ENCODE data around the gene ALPP.
"Not testable (repeated sequence)": the region's sequence is repeated elsewhere in the genome, so short reads cannot be mapped to it uniquely, and the experiment has no call there.

The ALPP gene

DNA sequence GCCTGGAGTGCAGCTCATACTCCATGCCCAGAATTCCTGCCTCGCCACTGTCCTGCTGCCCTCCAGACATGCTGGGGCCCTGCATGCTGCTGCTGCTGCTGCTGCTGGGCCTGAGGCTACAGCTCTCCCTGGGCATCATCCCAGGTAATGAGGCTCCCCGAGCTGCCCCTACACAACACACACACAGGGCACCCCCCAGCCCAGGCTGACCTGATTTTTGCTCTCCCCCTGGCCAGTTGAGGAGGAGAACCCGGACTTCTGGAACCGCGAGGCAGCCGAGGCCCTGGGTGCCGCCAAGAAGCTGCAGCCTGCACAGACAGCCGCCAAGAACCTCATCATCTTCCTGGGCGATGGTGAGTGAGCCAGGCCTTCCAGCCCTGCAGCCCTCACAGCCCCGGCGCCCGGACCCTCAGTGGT lies at the start of gene ALPP:
Gene ALPP (plus strand): TSS at position 17 of the 417 bp plus-strand sequence. CDS start 52 bp downstream, at position 69.
- DNase-seq (ENCODE audit: low spot score); H3K4me1 Mint-ChIP-seq (ENCODE audit: low read depth); H3K9me3 Mint-ChIP-seq; H3K4me3 Mint-ChIP-seq; H3K27me3 Mint-ChIP-seq (ENCODE audit: low read depth); H3K36me3 Mint-ChIP-seq (ENCODE audit: low read depth); H3K27ac Mint-ChIP-seq: not testable (repeated sequence)

DNA sequence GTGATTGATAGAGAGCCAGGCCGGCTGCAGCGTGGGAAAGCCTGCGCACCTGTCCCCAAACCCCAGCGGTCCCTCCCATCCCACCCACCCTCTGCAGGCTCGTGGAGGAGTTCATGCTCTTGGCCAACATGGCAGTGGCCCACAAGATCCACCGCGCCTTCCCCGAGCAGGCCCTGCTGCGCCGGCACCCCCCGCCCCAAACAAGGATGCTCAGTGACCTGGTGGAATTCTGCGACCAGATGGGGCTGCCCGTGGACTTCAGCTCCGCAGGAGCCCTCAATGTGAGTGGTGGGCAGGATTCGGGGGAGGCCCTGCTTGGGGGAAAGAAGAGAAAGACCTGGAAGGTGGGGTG lies 48.9 kb upstream of the ALPP start:
- Mint-ChIP-seq H3K4me3 (no peak overlapping the region), H3K27ac (no peak overlapping the region), H3K9me3 (no peaks in the 10 kb centered on the region), H3K4me1 (ENCODE audit: low read depth) (peaks cover 6% of the 10 kb centered on the region), H3K27me3 (ENCODE audit: low read depth) (no peaks in the 10 kb centered on the region), H3K36me3 (ENCODE audit: low read depth) (no peaks in the 10 kb centered on the region)
- DNase-seq (ENCODE audit: low spot score): no peak

DNA sequence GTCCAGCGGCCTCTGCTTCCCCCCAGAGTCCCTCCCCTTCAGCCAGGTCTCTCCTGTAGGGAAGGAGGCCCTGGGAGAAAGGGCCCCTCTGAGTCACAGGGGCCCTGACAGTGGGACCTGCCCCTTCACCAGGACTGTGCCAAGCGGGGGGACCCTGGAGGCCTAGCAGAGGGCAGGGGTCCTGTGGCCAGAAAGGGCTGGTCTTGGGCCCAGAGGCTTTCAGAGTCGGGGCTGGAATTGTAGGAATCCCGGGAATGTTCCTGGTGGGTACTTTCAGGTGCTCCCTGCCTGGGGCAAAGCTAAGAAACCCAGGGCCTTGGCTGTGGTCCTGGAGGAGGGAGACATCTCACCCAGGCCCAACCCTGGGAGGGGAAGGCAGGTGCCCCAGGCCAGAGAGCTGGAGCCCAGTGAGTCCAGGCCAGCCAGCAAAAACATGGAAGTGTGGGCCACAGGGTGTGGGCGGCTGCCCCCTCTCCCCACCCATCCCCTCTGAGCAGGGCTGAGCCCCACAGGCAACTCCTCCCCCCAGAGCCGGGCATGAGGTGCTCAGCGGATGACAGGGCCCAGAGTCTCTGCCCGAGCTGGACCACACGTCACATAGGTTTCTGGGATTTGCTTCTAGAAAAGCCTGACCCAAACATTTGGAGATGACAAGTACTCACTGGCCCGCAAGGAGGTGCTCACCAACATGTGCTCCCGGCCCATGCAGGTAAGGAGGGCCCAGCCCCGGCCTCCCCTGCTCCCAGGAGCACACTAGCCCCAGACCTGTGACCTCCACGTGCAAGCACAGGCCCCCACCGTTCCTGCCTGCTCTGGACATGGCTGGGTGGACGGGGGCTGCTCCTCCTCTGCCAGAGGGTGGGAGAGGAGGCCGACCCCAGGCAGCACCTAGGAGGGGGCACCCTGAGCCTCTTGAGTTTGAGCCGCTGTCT lies 48.2 kb upstream of the ALPP start:
- DNase-seq (ENCODE audit: low spot score): no peak
- no peaks in the 10 kb centered on the region for H3K27me3 Mint-ChIP-seq (ENCODE audit: low read depth)
- no peak overlapping the region for H3K4me3 Mint-ChIP-seq
- H3K4me1 Mint-ChIP-seq (ENCODE audit: low read depth): peaks cover 6% of the 10 kb centered on the region
- H3K27ac Mint-ChIP-seq: no peak overlapping the region
- no peaks in the 10 kb centered on the region for H3K36me3 Mint-ChIP-seq (ENCODE audit: low read depth)
- no peaks in the 10 kb centered on the region for H3K9me3 Mint-ChIP-seq

DNA sequence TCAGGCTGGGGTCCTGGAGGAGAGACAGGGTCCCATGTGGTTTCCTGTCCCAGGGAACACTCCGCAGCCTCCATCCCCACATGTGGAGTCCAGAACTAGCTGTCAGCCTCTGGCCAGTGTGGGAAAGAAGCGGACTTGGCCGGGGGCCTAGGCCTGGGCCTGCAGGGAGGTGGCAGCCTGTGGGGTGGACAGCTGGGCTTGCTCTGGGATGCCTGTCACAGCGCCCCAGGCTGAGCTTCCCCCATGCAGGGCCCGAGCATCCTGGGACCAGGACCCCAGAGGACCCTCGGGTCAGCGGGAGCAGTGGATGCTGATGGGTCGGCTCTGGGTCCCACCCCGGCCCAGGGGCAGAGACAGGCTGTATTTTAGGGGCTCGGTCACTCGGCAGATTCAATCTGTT lies 47.5 kb upstream of the ALPP start:
- H3K36me3 Mint-ChIP-seq (ENCODE audit: low read depth); H3K27me3 Mint-ChIP-seq (ENCODE audit: low read depth); H3K27ac Mint-ChIP-seq; H3K4me1 Mint-ChIP-seq (ENCODE audit: low read depth); H3K9me3 Mint-ChIP-seq; H3K4me3 Mint-ChIP-seq; DNase-seq (ENCODE audit: low spot score): not testable (repeated sequence)

GRCh38 chr2:232331641-232332040 lies 46.9 kb upstream of the ALPP start:
- H3K9me3 Mint-ChIP-seq: not testable (repeated sequence)

GRCh38 chr2:232332244-232332939 lies 46.2 kb upstream of the ALPP start:
- H3K36me3 Mint-ChIP-seq (ENCODE audit: low read depth): not testable (repeated sequence)

More at GRCh38 chr2:232331641-232332040, 46.9 kb upstream of the ALPP start:
- not testable (repeated sequence) for H3K4me1 Mint-ChIP-seq (ENCODE audit: low read depth); H3K27ac Mint-ChIP-seq; H3K27me3 Mint-ChIP-seq (ENCODE audit: low read depth); H3K36me3 Mint-ChIP-seq (ENCODE audit: low read depth); H3K4me3 Mint-ChIP-seq; DNase-seq (ENCODE audit: low spot score)

GRCh38 chr2:232332940-232333259 lies 45.7 kb upstream of the ALPP start:
- DNase-seq (ENCODE audit: low spot score): no peak
- no peaks in the 10 kb centered on the region for H3K9me3 Mint-ChIP-seq
- no peak overlapping the region for H3K4me3 Mint-ChIP-seq
- no peak overlapping the region for H3K27ac Mint-ChIP-seq
- H3K4me1 Mint-ChIP-seq (ENCODE audit: low read depth): no peaks in the 10 kb centered on the region
- no peaks in the 10 kb centered on the region for H3K27me3 Mint-ChIP-seq (ENCODE audit: low read depth)
- no peaks in the 10 kb centered on the region for H3K36me3 Mint-ChIP-seq (ENCODE audit: low read depth)

More at GRCh38 chr2:232332244-232332939, 46.2 kb upstream of the ALPP start:
- not testable (repeated sequence) for H3K9me3 Mint-ChIP-seq; H3K27ac Mint-ChIP-seq; DNase-seq (ENCODE audit: low spot score); H3K4me1 Mint-ChIP-seq (ENCODE audit: low read depth); H3K4me3 Mint-ChIP-seq; H3K27me3 Mint-ChIP-seq (ENCODE audit: low read depth)

DNA sequence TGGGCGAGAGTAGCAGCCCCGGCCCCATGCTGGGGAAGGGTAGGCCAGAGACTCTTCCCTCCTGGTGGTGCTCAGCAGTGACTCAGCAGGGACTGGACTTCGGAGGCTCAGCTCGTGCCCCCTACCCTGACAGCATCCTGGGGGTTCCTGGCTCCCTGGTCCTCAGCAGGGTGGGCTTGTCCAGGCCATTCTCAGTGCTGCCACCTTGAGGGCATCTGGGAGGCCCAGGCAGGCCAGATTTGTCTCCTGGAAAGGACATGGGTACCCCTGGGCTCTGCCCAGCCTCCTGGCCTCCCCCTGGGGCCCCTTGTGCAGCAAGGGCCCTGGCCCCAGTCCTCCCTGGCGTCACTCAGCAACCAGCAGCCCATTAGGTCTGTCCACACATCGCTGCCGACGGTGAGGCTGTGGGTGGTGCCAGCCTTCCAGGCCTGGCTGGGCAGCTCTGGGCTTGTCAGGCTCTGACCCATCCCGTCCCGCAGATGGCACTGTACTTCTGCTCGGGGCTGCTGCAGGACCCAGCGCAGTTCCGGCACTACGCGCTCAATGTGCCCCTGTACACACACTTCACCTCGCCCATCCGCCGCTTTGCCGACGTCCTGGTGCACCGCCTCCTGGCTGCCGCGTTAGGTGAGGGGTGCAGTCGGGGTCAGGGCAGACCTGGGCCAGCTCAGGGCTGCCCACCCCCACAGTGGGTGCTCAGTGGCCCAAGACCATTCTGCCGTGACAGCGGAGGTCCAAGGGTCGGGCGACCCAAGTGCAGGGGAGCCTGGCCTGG lies 45.0 kb upstream of the ALPP start:
- H3K27me3 Mint-ChIP-seq (ENCODE audit: low read depth): no peaks in the 10 kb centered on the region
- H3K4me1 Mint-ChIP-seq (ENCODE audit: low read depth): no peaks in the 10 kb centered on the region
- no peak overlapping the region for H3K4me3 Mint-ChIP-seq
- H3K36me3 Mint-ChIP-seq (ENCODE audit: low read depth): no peaks in the 10 kb centered on the region
- H3K27ac Mint-ChIP-seq: no peak overlapping the region
- DNase-seq (ENCODE audit: low spot score): no peak
- no peaks in the 10 kb centered on the region for H3K9me3 Mint-ChIP-seq

DNA sequence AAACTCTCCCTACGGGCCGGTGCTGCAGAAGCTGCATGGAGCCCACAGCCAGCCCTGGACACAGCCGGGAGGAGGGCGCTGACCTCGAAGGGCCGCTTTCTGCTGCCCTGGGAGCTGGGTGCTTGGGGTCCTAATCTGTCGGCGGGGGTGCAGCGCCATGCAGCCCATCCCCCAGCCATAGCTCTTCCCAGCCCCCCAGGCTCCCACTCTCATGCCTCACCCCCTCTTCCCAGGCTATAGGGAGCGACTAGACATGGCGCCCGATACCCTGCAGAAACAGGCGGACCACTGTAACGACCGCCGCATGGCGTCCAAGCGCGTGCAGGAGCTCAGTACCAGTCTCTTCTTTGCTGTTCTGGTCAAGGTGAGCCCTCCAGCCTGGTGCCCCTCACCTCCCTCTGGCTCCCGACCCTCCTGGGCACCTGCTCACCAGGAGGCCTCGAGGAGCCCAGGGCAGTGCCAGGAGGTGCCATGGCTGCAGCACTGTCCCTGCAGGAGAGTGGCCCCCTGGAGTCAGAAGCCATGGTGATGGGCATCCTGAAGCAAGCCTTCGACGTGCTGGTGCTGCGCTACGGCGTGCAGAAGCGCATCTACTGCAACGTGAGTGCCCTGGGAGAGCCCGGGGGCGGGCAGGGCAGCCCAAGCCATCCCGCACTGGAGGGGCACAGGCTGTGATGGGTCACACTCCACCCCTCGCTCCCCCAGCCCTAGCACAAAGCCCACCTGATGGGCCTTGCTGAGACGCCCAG lies 44.2 kb upstream of the ALPP start:
- H3K9me3 Mint-ChIP-seq; H3K36me3 Mint-ChIP-seq (ENCODE audit: low read depth); H3K27me3 Mint-ChIP-seq (ENCODE audit: low read depth): not testable (repeated sequence)

DNA sequence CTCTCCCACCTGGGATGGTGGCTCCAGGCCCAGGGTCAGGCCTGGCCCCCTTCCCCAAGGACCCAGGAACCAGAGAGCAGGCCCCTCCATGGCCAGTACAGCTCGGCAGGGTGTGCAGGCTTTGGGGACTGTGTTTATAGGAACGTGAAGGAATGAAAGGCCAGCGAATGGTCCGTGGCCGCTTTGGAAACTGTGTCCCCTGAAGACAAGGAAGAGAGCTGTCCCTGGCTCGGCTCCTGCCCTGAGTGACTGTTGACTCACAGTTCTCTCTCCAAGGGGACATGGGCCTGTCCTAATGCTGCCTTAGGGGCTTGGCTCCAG lies 43.7 kb upstream of the ALPP start:
- H3K27me3 Mint-ChIP-seq (ENCODE audit: low read depth); H3K4me1 Mint-ChIP-seq (ENCODE audit: low read depth); H3K27ac Mint-ChIP-seq; DNase-seq (ENCODE audit: low spot score); H3K36me3 Mint-ChIP-seq (ENCODE audit: low read depth); H3K4me3 Mint-ChIP-seq; H3K9me3 Mint-ChIP-seq: not testable (repeated sequence)

More for the DNA sequence above, 44.2 kb upstream of the ALPP start:
- H3K4me1 Mint-ChIP-seq (ENCODE audit: low read depth); DNase-seq (ENCODE audit: low spot score); H3K4me3 Mint-ChIP-seq; H3K27ac Mint-ChIP-seq: not testable (repeated sequence)

DNA sequence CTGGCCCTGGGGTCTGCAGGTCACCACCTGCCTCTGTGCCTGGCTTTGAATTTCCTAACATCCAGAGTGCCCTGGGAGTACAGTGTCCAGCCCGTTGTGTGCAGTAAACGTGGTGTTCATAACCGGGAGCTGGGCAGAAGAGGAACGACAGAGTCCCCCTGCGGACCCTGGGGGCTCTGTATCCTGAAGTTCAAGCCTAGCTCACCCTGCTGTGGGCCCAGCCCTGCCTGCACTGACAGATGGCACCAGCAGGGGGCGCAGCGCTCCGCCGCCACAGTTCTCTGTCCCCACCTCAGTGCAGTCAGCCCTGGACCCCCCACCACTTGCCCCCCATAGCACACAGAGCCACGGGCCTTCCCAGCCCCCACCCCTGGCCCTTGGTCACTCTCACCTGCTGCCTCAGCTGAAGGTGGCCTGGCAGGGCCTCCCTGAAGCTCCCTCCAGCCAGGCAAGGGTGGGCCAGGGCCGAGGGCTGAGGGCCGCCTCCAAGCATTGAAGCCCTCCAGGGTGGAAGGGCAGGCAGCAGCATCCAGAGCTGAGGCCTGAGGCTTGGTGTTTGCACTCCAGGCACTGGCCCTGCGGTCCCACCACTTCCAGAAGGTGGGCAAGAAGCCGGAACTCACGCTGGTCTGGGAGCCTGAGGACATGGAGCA lies 43.2 kb upstream of the ALPP start:
- not testable (repeated sequence) for DNase-seq (ENCODE audit: low spot score); H3K27ac Mint-ChIP-seq; H3K27me3 Mint-ChIP-seq (ENCODE audit: low read depth); H3K4me1 Mint-ChIP-seq (ENCODE audit: low read depth); H3K36me3 Mint-ChIP-seq (ENCODE audit: low read depth); H3K9me3 Mint-ChIP-seq; H3K4me3 Mint-ChIP-seq

DNA sequence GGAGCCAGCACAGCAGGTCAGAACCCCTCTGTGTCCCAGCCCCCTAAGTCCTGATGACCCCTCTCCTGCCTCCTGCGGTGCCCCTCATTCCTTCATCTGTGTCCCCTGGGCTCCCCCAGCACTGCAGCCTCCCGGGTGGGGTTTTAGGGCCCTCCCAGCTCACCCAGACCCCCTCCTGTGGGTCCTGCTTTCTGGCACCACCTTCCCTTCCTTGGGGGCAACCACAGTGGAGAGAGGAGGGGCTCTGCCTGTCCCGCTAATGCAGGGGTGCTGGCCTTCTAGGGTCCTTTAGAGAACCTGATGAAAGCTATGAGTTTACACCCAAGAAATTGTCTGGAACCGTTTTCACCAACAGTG lies 42.7 kb upstream of the ALPP start:
- no peaks in the 10 kb centered on the region for H3K27me3 Mint-ChIP-seq (ENCODE audit: low read depth)
- H3K4me1 Mint-ChIP-seq (ENCODE audit: low read depth): no peaks in the 10 kb centered on the region
- H3K27ac Mint-ChIP-seq: no peak overlapping the region
- DNase-seq (ENCODE audit: low spot score): no peak
- H3K36me3 Mint-ChIP-seq (ENCODE audit: low read depth): no peaks in the 10 kb centered on the region
- no peak overlapping the region for H3K4me3 Mint-ChIP-seq
- H3K9me3 Mint-ChIP-seq: no peaks in the 10 kb centered on the region

DNA sequence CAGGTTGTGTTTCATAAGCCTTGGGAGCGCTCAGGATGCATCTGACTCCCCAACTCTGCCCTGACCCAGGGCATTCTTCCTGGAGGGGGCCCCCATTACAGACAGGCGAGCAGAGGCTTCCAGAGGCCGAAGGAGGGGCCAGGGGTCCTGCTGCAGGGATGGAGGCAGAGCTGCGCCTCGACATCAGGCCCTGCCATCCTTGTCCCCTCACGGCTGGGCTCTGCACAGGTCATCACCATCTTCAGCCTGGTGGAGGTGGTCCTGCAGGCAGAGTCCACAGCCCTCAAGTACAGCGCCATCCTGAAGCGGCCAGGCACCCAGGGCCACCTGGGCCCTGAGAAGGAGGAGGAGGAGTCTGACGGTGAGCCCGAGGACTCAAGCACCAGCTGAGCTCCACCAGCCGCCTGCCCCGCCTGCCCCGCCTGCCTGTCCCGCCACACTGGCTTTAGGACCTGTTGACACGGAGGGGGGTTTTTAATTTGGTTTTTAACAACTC lies 42.3 kb upstream of the ALPP start:
- H3K27ac Mint-ChIP-seq: no peak overlapping the region
- no peak for DNase-seq (ENCODE audit: low spot score)

More for the DNA sequence above, 42.3 kb upstream of the ALPP start:
- Mint-ChIP-seq H3K27me3 (ENCODE audit: low read depth) (no peaks in the 10 kb centered on the region), H3K9me3 (no peaks in the 10 kb centered on the region), H3K4me3 (no peak overlapping the region), H3K4me1 (ENCODE audit: low read depth) (no peaks in the 10 kb centered on the region), H3K36me3 (ENCODE audit: low read depth) (no peaks in the 10 kb centered on the region)
